ENCODE data around the gene BMS1. TPM values are rescaled to one million over a fixed set of nuclear protein-coding genes. Genes with fewer than 3 reads are reported as not detected.

BMS1 gene
- total and polyA plus RNA-seq, 10 of the 15 experiments (the other 5 are each of a cell fraction or from before 2014, with no cell fraction given): 7.6 to 33.6 (median 21.0) TPM

- FAIRE-seq (no peak), ATAC-seq (no peak), DNase-seq (ENCODE audit: low read depth, low spot score) (no peak)
- Histone ChIP-seq H3K79me2 (ENCODE audit: control insufficient read depth, insufficient read depth, low read length) (no peaks in the 10 kb centered on the region), H3K4me1 (ENCODE audit: control insufficient read depth, insufficient read depth, low read length) (no peaks in the 10 kb centered on the region), H3K36me3 (ENCODE audit: control insufficient read depth in 2 of 2, insufficient read depth in 2 of 2, low read length in 1 of 2) (no peaks in the 10 kb centered on the region), H4K20me1 (ENCODE audit: control insufficient read depth, insufficient read depth) (no peaks in the 10 kb centered on the region), H3K9me3 (replicated peaks; ENCODE audit: control insufficient read depth, insufficient read depth, low read length) (no peaks in the 10 kb centered on the region; the same call in 2 of the 3 replicates), H2AFZ (ENCODE audit: control insufficient read depth, low read depth, low read length) (no peak overlapping the region), H3K27me3 (replicated peaks in 1 of 2; ENCODE audit: control insufficient read depth in 2 of 2, insufficient read depth in 2 of 2, low read length in 1 of 2) (no peaks in the 10 kb centered on the region), H3K27ac (ENCODE audit: control insufficient read depth, insufficient read depth) (no peak overlapping the region), H3K4me3 (no peak overlapping the region), H3K9ac (ENCODE audit: control insufficient read depth, insufficient read depth, low read length) (no peak overlapping the region), H3K4me2 (ENCODE audit: control insufficient read depth, insufficient read depth) (no peak overlapping the region)
- intact Hi-C loops (cut with micrococcal nuclease; ENCODE audit: unreplicated experiment) (no loop called here), in situ Hi-C loops (cut with MboI) (no loop called here)
- TF ChIP-seq, protein P1, sequence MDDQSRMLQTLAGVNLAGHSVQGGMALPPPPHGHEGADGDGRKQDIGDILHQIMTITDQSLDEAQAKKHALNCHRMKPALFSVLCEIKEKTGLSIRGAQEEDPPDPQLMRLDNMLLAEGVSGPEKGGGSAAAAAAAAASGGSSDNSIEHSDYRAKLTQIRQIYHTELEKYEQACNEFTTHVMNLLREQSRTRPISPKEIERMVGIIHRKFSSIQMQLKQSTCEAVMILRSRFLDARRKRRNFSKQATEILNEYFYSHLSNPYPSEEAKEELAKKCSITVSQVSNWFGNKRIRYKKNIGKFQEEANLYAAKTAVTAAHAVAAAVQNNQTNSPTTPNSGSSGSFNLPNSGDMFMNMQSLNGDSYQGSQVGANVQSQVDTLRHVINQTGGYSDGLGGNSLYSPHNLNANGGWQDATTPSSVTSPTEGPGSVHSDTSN (IDR thresholded peaks at IDR 0.05; ENCODE audit: insufficient replicate concordance, low read depth, low read length): no peak
- TF ChIP-seq ZNF217 (IDR thresholded peaks at IDR 0.05) (no peak), MEF2A (IDR thresholded peaks at IDR 0.05; ENCODE audit: insufficient read depth, low read depth, low read length) (no peak), RELA (IDR thresholded peaks at IDR 0.05; ENCODE audit: borderline replicate concordance, partially characterized antibody) (no peak)
- CTCF ChIA-PET: no interaction called here
- POLR2A ChIA-PET: no interaction called here
- RAD21 ChIA-PET (ENCODE audit: unreplicated experiment): interaction anchor here (0.6 kb wide), 1 partner anchor 369 kb away, joined by 5 read pairs; no protein-coding TSS in a partner anchor
- no TSS peak for BruUV-seq (replicated peaks)
- 73% methylated on average over 18 of the region's 18 CpGs for WGBS (ENCODE audit: insufficient coverage, insufficient replicate concordance, low lambda C conversion rate, missing lambda C conversion rate)
- SMC1A ChIA-PET (ENCODE audit: uncharacterized antibody, unreplicated experiment): no interaction called here
Observed at GRCh38 chr10:42768581-42769152, 13.9 kb upstream of the BMS1 start.

- Histone ChIP-seq H3K27ac (ENCODE audit: control insufficient read depth, insufficient read depth) (no peak overlapping the region), H3K9me3 (replicated peaks; ENCODE audit: control insufficient read depth, insufficient read depth, low read length) (no peaks in the 10 kb centered on the region; the same call in 2 of the 3 replicates), H3K4me1 (ENCODE audit: control insufficient read depth, insufficient read depth, low read length) (no peaks in the 10 kb centered on the region), H4K20me1 (ENCODE audit: control insufficient read depth, insufficient read depth) (no peaks in the 10 kb centered on the region), H3K9ac (ENCODE audit: control insufficient read depth, insufficient read depth, low read length) (no peak overlapping the region), H3K27me3 (replicated peaks in 1 of 2; ENCODE audit: control insufficient read depth in 2 of 2, insufficient read depth in 2 of 2, low read length in 1 of 2) (no peaks in the 10 kb centered on the region), H2AFZ (ENCODE audit: control insufficient read depth, low read depth, low read length) (no peak overlapping the region), H3K36me3 (ENCODE audit: control insufficient read depth in 2 of 2, insufficient read depth in 2 of 2, low read length in 1 of 2) (no peaks in the 10 kb centered on the region), H3K4me3 (no peak overlapping the region), H3K4me2 (ENCODE audit: control insufficient read depth, insufficient read depth) (no peak overlapping the region), H3K79me2 (ENCODE audit: control insufficient read depth, insufficient read depth, low read length) (no peaks in the 10 kb centered on the region)
- in situ Hi-C loops (cut with MboI) (no loop called here), intact Hi-C loops (cut with micrococcal nuclease; ENCODE audit: unreplicated experiment) (no loop called here)
- no peak for FAIRE-seq
- RAD21 ChIA-PET (ENCODE audit: unreplicated experiment): no interaction called here
- WGBS (ENCODE audit: insufficient coverage, insufficient replicate concordance, low lambda C conversion rate, missing lambda C conversion rate): 37% methylated on average over 10 of the region's 10 CpGs
- SMC1A ChIA-PET (ENCODE audit: uncharacterized antibody, unreplicated experiment): no interaction called here
- no peak for ATAC-seq
- POLR2A ChIA-PET: no interaction called here
- no TSS peak for BruUV-seq (replicated peaks)
- no peak for DNase-seq (ENCODE audit: low read depth, low spot score)
- CTCF ChIA-PET: no interaction called here
- TF ChIP-seq SUZ12 (IDR thresholded peaks at IDR 0.05; ENCODE audit: unreplicated experiment) (no peak), ZNF592 (IDR thresholded peaks at IDR 0.05) (no peak), CBX3 (IDR thresholded peaks at IDR 0.05; ENCODE audit: borderline replicate concordance, low read depth) (no peak)
- TF ChIP-seq, protein P2, sequence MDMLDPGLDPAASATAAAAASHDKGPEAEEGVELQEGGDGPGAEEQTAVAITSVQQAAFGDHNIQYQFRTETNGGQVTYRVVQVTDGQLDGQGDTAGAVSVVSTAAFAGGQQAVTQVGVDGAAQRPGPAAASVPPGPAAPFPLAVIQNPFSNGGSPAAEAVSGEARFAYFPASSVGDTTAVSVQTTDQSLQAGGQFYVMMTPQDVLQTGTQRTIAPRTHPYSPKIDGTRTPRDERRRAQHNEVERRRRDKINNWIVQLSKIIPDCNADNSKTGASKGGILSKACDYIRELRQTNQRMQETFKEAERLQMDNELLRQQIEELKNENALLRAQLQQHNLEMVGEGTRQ (IDR thresholded peaks at IDR 0.05; ENCODE audit: borderline replicate concordance, low read depth, low read length): no peak
- TF ChIP-seq, protein P3, sequence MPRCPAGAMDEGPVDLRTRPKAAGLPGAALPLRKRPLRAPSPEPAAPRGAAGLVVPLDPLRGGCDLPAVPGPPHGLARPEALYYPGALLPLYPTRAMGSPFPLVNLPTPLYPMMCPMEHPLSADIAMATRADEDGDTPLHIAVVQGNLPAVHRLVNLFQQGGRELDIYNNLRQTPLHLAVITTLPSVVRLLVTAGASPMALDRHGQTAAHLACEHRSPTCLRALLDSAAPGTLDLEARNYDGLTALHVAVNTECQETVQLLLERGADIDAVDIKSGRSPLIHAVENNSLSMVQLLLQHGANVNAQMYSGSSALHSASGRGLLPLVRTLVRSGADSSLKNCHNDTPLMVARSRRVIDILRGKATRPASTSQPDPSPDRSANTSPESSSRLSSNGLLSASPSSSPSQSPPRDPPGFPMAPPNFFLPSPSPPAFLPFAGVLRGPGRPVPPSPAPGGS (IDR thresholded peaks at IDR 0.05; ENCODE audit: borderline replicate concordance, insufficient read depth, low read depth, low read length, poor library complexity, severe bottlenecking): no peak
Observed at GRCh38 chr10:42769173-42769572, 13.4 kb upstream of the BMS1 start.
